ENCODE data around the gene GAS7. TPM values are rescaled to one million over a fixed set of nuclear protein-coding genes. Genes with fewer than 3 reads are reported as not detected.

Gene GAS7
- total and polyA plus RNA-seq, 2 experiments from 2014 or later = 1.9 to 10.7 TPM

- no peak overlapping the region for H3K4me2 ChIP-seq
- no peaks in the 10 kb centered on the region for H3F3A ChIP-seq (replicated peaks; ENCODE audit: low read depth)
- Mint-ChIP-seq H3K9me3 (no peaks in the 10 kb centered on the region; the same call in 2 of the 3 replicates), H3K36me3 (ENCODE audit: low read depth) (no peaks in the 10 kb centered on the region; the same call in 2 of the 3 replicates), H3K4me1 (peaks cover 22% of the 10 kb centered on the region; the same call in 2 of the 3 replicates), H3K27ac (no peak overlapping the region), H3K4me3 (no peak overlapping the region), H3K27me3 (ENCODE audit: insufficient read depth, low read depth, poor library complexity) (no peaks in the 10 kb centered on the region)
- H3K4me3 ChIP-seq = no peak overlapping the region
- H3K79me2 ChIP-seq (replicated peaks; ENCODE audit: insufficient read depth) = no peaks in the 10 kb centered on the region
- TF ChIP-seq JUNB (IDR thresholded peaks at IDR 0.05; ENCODE audit: unreplicated experiment) = no peak
- TF ChIP-seq POLR2AphosphoS5 (IDR thresholded peaks at IDR 0.05; ENCODE audit: low read depth) = no peak
- TF ChIP-seq CTCF (conservative IDR thresholded peaks at IDR 0.05; ENCODE audit: low read depth in 2 of 2) = no peak
- TF ChIP-seq ZNF462 (CRISPR knock-in tag; IDR thresholded peaks at IDR 0.05) = no peak
- no peak for TF ChIP-seq NANOG (IDR thresholded peaks at IDR 0.05; ENCODE audit: borderline replicate concordance)
- TF ChIP-seq EZH2 (IDR thresholded peaks at IDR 0.05; ENCODE audit: low read depth, unreplicated experiment) = no peak
- TF ChIP-seq EZH2phosphoT487 (IDR thresholded peaks at IDR 0.05; ENCODE audit: unreplicated experiment) = no peak
- TF ChIP-seq ETS1 (IDR thresholded peaks at IDR 0.05) = no peak
- no peak for TF ChIP-seq STAT1 (IDR thresholded peaks at IDR 0.05; ENCODE audit: unreplicated experiment)
- TF ChIP-seq ZNF331 (CRISPR knock-in tag; IDR thresholded peaks at IDR 0.05; ENCODE audit: low read depth) = no peak
- TF ChIP-seq REST (IDR thresholded peaks at IDR 0.05; ENCODE audit: unreplicated experiment) = no peak
- no peak for TF ChIP-seq CREB1 (CRISPR knock-in tag; IDR thresholded peaks at IDR 0.05; ENCODE audit: low read depth)
- TF ChIP-seq ZNF114 (CRISPR knock-in tag; IDR thresholded peaks at IDR 0.05) = no peak
- H4K20me1 ChIP-seq (replicated peaks; ENCODE audit: insufficient read depth) = no peaks in the 10 kb centered on the region
- H3K27ac ChIP-seq (ENCODE audit: low read depth) = no peak overlapping the region
- no peaks in the 10 kb centered on the region for H3K27me3 ChIP-seq (ENCODE audit: insufficient read depth)
- DNase-seq (ENCODE audit: low spot score) (no peak), ATAC-seq (no peak)
- H3K36me3 ChIP-seq (ENCODE audit: insufficient read depth) = no peaks in the 10 kb centered on the region
- H2AFZ ChIP-seq = no peak overlapping the region
- H3K9me2 ChIP-seq (ENCODE audit: insufficient read depth) = no peaks in the 10 kb centered on the region
- H3K4me1 ChIP-seq (ENCODE audit: insufficient read depth) = peaks cover 8% of the 10 kb centered on the region
These were observed 147.3 kb downstream of the GAS7 start for GRCh38 chr17:10051112-10051511.
